ENCODE data around the gene TF.
"Not testable (repeated sequence)": the region's sequence is repeated elsewhere in the genome, so short reads cannot be mapped to it uniquely, and the experiment has no call there.

The TF gene

GRCh38 chr3:133767607-133768006 lies 21.4 kb downstream of the TF start:
- no peak for DNase-seq

GRCh38 chr3:133769536-133769935 lies 23.3 kb downstream of the TF start:
- DNase-seq: no peak

- DNase-seq: no peak
These were observed 27.5 kb downstream of the TF start for GRCh38 chr3:133773732-133774131.

GRCh38 chr3:133775309-133775708 lies 29.1 kb downstream of the TF start:
- DNase-seq: no peak

GRCh38 chr3:133775835-133776234 lies 29.6 kb downstream of the TF start:
- no peak for DNase-seq

GRCh38 chr3:133776794-133777438 lies 30.7 kb downstream of the TF start:
- no peak for DNase-seq

GRCh38 chr3:133777807-133778568 lies 31.8 kb downstream of the TF start:
- no peak for DNase-seq

- no peak for DNase-seq
These were observed 33.5 kb downstream of the TF start for GRCh38 chr3:133779626-133780203.

- DNase-seq: not testable (repeated sequence)
These were observed 34.6 kb downstream of the TF start for GRCh38 chr3:133780756-133781155.

GRCh38 chr3:133781570-133781969 lies 35.4 kb downstream of the TF start:
- no peak for DNase-seq

GRCh38 chr3:133782454-133782853 lies 36.3 kb downstream of the TF start:
- no peak for DNase-seq

GRCh38 chr3:133783762-133784161 lies 37.6 kb downstream of the TF start:
- DNase-seq: no peak

GRCh38 chr3:133788024-133788423 lies 41.8 kb downstream of the TF start:
- no peak for DNase-seq

- no peak for DNase-seq
These were observed 46.1 kb downstream of the TF start for GRCh38 chr3:133792171-133792763.

- no peak for DNase-seq
These were observed 51.4 kb downstream of the TF start for GRCh38 chr3:133797396-133798105.

GRCh38 chr3:133799794-133800585 lies 53.8 kb downstream of the TF start:
- DNase-seq: no peak

GRCh38 chr3:133803469-133803868 lies 57.3 kb downstream of the TF start:
- DNase-seq: no peak

- no peak for DNase-seq
These were observed 58.7 kb downstream of the TF start for GRCh38 chr3:133804896-133805295.

GRCh38 chr3:133805384-133805701 lies 59.1 kb downstream of the TF start:
- no peak for DNase-seq

- peak; percentile 93 for DNase-seq
These were observed 59.7 kb downstream of the TF start, which contains the start of gene SRPRB for GRCh38 chr3:133805702-133806475. TSS of gene SRPRB (plus strand) at chr3:133805815. CDS start at chr3:133805849, 34 bp downstream.

GRCh38 chr3:133812872-133813271 lies 66.7 kb downstream of the TF start:
- DNase-seq: no peak

Data from T-helper 9 cell (primary cell).